AG04450 (cell line): ENCODE measurements around the gene OAF. TPM values are rescaled to one million over a fixed set of nuclear protein-coding genes. Genes with fewer than 3 reads are reported as not detected.
"Not testable (repeated sequence)": the region's sequence is repeated elsewhere in the genome, so short reads cannot be mapped to it uniquely, and the experiment has no call there.

Experiments
- CTCF ChIA-PET: fragments of 300-600, 350-600 bp; formaldehyde crosslinking; extraction: SDS; loops from one replicate; lab custom pipeline; 2022; ENCODE audit warnings: antibody characterized with exemption, inconsistent platforms; lab: Charles Lee
- POLR2A ChIA-PET: fragments of 350-600 bp; formaldehyde crosslinking; extraction: SDS; loops from one replicate; lab custom pipeline; 2021; ENCODE audit warnings: antibody characterized with exemption, inconsistent platforms; lab: Yijun Ruan, JAX
- DNase-seq: peaks from one replicate; pipeline ENCODE4 v3.0.0-alpha.2; 2011; ENCODE audit warnings: low read depth, low spot score
- H3K27ac ChIP-seq: one replicate; pipeline ENCODE4 v1.5.1; 2012; ENCODE audit warnings: low read depth, low read length, control low read depth
- H3K27me3 ChIP-seq: one replicate; pipeline ENCODE4 v1.6.0; 2012; ENCODE audit warnings: low read length; ENCODE audit not compliant: control insufficient read depth, insufficient read depth
- H3K4me3 ChIP-seq: 2 replicates; pipeline ENCODE4 v1.5.1; 2011; ENCODE audit warnings: mild to moderate bottlenecking, low read depth, low read length, control low read depth
- H3K9me3 ChIP-seq: 2 replicates; pipeline ENCODE4 v1.5.1; 2012; ENCODE audit warnings: low read length; ENCODE audit not compliant: control insufficient read depth, insufficient read depth
- CTCF ChIP-seq: IDR thresholded peaks from 2 replicates; pipeline ENCODE4 v1.5.1; 2011; ENCODE audit warnings: low read depth, low read length, control low read depth, inconsistent platforms
- polyA plus RNA-seq: library from polyadenylated mRNA; depleted of rRNA; stranded (reverse); fragments of >200 nt; gene quantifications from 2 replicates; pipeline ENCODE4 v1.2.3, GENCODE V29; 2011

OAF gene
- polyA plus RNA-seq, 1 experiment: 26.6 TPM

GRCh38 chr11:120248551-120249278, 37.9 kb downstream of the OAF start:
- Histone ChIP-seq H3K27ac (no peak overlapping the region), H3K4me3 (no peak overlapping the region), H3K27me3 (peaks cover 33% of the 10 kb centered on the region), H3K9me3 (no peaks in the 10 kb centered on the region)
- DNase-seq: no peak
- ChIA-PET POLR2A (no interaction called here), CTCF (interaction anchor here (0.8 to 3.8 kb wide), 8 partner anchors 13 to 81 kb away, joined by 3 to 22 read pairs (median 4); no protein-coding TSS in a partner anchor)
- no peak for TF ChIP-seq CTCF

- Histone ChIP-seq H3K4me3 (no peak overlapping the region), H3K27ac (no peak overlapping the region), H3K27me3 (peaks cover 36% of the 10 kb centered on the region), H3K9me3 (no peaks in the 10 kb centered on the region)
- TF ChIP-seq CTCF: no peak
- ChIA-PET POLR2A (no interaction called here), CTCF (interaction anchor here (0.7 to 3.8 kb wide), 7 partner anchors 14 to 79 kb away, joined by 3 to 22 read pairs (median 4); no protein-coding TSS in a partner anchor)
- DNase-seq: no peak
These were observed 38.7 kb downstream of the OAF start for GRCh38 chr11:120249279-120250262.

GRCh38 chr11:120253377-120253776, 42.5 kb downstream of the OAF start:
- H3K27me3 ChIP-seq: peaks cover 58% of the 10 kb centered on the region
- H3K9me3 ChIP-seq, DNase-seq, H3K4me3 ChIP-seq, H3K27ac ChIP-seq, POLR2A ChIA-PET, CTCF ChIA-PET: not testable (repeated sequence)

GRCh38 chr11:120254788-120255518, 44.1 kb downstream of the OAF start:
- H3K9me3 ChIP-seq: no peaks in the 10 kb centered on the region
- no peak overlapping the region for H3K4me3 ChIP-seq
- TF ChIP-seq CTCF: no peak
- no peak overlapping the region for H3K27ac ChIP-seq
- CTCF ChIA-PET: no interaction called here
- H3K27me3 ChIP-seq: peaks cover 73% of the 10 kb centered on the region
- POLR2A ChIA-PET: no interaction called here
- DNase-seq: no peak

DNA sequence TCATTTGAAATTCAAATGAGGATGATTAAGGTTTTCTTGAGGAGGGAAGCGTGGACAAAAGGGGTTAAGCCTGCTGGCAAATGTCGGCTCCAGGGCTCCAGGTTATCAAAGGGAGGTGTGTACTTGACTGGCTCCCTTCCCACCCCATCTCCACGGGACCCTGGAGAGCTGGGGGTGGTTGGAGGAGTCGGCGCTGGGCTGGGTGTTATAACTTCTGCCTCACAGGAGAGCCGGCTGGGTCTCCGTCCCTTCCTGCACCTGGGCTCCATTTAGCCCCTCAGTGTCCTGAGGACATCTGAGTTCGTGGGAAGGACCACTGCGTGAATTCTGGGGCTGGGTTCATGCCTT, 44.7 kb downstream of the OAF start:
- CTCF ChIA-PET: no interaction called here
- DNase-seq: no peak
- no peak overlapping the region for H3K27ac ChIP-seq
- no peaks in the 10 kb centered on the region; the same call in 1 of the 2 replicates for H3K9me3 ChIP-seq
- POLR2A ChIA-PET: no interaction called here
- TF ChIP-seq CTCF: no peak
- H3K4me3 ChIP-seq: no peak overlapping the region
- peaks cover 72% of the 10 kb centered on the region for H3K27me3 ChIP-seq
